NCI-H748 (cell line): ENCODE data around the gene GNG13.
A peak's percentile ranks its signal among the peaks of the same experiment; 100 is the strongest.

Experiments
- DNase-seq: peaks from one replicate; lab custom pipeline; 2025; ENCODE audit not compliant: unreplicated experiment; lab: John Stamatoyannopoulos, UW

The GNG13 gene

DNA sequence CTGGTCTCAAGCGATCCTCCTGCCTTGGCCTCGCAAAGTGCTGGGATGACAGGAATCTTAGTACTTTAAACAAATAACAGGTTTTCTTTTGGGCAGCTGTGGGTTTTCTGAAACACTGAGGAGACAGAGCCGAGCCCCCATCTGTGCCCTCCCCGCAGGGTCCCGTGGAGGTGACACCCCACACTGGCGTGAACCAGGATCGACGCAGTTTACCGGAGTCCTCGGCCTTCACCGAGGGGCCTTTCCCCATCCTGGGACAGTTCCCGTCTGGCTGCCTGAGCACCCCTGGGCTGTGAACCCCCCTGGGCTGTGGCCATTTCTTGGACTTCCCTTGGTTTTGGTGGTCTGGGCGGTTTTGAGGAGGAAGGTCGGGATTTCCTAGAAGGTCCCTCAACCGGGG lies 15.3 kb upstream of the GNG13 start:
- no peak for DNase-seq

DNA sequence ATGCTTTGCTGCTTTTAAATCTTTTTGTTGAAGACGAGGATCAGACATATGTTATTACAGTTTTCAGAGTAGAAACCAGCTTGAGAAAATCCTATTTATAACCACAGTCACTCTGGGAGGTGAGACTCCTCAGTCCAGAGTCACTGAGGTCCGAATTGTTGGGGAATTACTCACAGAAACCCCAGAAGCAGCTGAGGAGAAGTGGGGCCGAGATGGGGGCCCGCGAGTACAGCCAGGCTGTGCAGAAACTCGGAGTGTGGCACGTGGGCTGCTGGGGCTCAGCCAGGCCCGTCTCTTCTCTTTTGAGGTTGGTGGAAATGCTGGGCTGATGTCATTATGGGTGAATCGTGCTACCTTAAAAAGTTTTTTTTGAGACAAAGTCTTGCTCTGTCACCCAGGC lies 14.4 kb upstream of the GNG13 start:
- DNase-seq = no peak

DNA sequence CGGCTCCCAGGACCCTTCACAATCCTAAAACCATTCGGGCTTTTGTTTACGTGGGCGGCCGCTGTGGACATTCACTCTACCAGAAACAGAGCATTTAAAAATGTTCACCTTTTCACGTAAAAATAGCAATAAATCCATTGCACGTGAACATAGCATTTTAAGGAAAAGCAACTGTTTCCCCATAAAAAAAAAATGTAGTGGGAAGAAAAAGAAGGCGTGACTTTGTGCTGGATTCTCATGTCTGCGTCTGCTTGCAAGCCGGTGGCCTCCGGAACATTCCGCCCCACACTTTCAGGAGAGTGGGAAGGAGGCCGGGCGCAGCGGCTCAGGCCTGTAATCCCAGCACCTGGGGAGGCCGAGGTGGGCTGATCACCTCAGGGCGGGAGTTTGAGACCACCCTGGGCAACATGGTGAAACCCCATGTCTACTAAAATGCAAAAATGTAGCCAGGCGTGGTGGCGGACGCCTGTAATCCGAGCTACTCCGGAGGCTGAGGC lies 13.4 kb upstream of the GNG13 start:
- no peak for DNase-seq

GRCh38 chr16:813204-813915 lies 12.8 kb upstream of the GNG13 start:
- DNase-seq = peak; percentile 13

DNA sequence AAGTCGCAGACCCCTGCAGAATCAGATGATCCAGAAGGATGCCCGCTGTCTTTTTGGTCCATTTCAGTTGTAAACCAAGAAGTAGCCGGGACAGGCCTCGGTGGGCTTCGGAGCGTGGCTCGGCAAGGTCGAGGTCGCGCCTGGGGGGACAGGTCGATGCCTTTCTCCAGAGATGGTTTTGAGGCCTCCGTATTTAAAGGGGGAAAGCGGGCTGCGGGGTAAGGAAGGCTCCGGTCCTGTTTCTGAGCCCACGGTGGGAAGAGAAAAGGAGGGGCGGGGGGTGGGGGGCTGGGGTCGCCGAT lies 7.5 kb upstream of the GNG13 start:
- DNase-seq = no peak

DNA sequence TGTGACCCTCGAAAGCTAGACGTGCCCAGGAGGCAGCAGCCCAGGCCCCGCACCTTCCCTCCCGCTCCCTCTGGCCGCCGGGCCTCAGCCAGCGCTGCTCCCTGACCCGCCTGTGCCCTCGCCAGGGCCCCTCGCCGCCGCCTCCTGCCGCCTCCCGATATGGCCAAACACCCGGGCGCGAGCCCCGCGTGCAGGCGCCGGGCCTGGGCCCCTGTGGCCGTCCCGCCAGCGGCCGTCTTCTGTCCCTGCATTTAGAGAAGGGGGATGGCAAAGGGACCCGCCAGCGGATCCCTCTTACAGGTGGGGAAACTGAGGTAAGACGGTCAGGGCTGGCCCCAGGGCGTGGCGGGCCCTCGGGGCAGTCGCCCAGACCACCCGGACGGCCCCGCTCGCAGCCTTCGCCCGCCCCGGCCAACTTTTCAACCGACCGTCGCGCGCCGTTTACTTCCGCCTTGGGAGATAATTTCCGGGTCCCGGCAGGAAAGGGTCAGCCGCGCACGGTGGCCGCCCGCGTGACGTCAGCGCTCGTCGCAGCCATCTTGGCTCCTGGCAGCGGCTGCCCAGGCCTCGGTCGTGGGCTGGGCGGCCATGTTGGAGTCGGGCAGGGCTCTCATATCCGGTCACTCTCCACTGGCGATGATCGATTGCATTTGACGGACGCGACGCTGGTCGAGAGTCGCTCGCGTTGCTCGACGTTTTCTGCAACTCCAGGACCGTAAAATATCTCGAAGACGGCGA lies 7.0 kb upstream of the GNG13 start:
- DNase-seq = no peak

DNA sequence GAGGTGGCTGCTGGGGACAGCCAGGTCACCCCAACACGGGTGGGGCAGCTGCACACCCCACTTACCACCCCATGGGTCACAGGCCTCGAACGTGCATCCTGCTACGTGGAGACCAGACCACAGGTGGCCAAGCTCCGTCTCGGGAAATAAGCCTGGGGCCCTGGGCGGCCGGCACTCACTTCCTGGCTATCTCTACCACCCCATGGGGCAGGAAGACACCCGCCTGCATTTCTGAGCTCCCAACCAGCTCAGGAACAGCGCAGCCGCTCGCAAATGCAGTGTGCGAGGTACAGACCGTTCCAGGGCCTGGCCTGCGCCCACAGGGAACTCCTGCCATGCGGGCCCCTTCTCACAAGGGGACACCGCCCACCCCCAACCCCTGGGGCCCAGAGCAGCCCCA lies 4.9 kb upstream of the GNG13 start:
- no peak for DNase-seq

DNA sequence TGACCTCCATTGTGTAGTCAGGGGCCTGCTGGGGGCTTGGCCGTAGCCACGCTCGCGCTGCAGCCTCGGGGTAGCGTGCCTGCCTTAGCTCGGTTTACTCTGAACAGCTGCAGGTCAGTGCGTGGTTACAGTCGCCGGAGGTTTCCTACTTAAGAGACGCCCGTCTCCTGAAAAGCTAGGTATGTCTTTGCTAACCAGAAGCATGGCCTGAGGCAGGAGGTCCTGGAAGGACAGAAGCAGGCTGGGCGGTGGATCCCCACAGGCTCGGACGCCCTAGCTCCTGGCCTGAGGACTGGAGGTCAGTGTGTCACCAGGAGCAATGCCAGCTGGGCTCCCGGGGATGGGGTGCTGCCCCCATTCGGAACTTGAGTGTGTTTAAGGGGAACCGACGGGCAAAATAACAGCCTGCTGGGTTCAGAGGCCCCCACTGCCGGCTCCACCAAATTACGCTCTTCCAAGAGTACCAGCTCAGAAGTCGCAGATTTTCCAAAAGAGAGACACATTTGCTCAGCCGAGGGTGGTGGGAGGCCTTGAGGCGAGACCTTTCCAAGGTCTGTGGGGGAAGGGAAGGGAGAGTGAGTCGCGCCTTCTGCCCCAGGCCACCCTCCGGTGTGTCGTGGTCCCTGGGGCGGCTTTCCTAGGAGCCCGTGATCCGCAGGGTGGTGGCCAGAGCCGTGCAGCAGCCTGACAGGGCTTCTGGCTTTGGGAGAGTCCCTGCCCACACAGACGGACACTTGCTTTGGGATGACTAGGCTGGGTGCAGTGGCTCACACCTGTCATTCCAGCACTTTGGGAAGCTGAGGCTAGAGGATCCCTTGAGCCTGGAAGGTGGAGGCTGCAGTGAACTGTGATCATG lies 3.9 kb upstream of the GNG13 start:
- no peak for DNase-seq

- DNase-seq = no peak
Observed at GRCh38 chr16:803754-804080, 3.2 kb upstream of the GNG13 start.

GRCh38 chr16:802914-803753 lies 2.6 kb upstream of the GNG13 start:
- DNase-seq = no peak

GRCh38 chr16:802461-802860 lies 1.9 kb upstream of the GNG13 start:
- DNase-seq = no peak

GRCh38 chr16:801584-802363 lies 1.2 kb upstream of the GNG13 start:
- no peak for DNase-seq

GRCh38 chr16:800834-801511 lies 439 bp upstream of the GNG13 start:
- DNase-seq = no peak

- no peak for DNase-seq
Observed at GRCh38 chr16:799111-799947, 1.2 kb downstream of the GNG13 start.

- no peak for DNase-seq
Observed at GRCh38 chr16:798666-799065, 1.9 kb downstream of the GNG13 start.

DNA sequence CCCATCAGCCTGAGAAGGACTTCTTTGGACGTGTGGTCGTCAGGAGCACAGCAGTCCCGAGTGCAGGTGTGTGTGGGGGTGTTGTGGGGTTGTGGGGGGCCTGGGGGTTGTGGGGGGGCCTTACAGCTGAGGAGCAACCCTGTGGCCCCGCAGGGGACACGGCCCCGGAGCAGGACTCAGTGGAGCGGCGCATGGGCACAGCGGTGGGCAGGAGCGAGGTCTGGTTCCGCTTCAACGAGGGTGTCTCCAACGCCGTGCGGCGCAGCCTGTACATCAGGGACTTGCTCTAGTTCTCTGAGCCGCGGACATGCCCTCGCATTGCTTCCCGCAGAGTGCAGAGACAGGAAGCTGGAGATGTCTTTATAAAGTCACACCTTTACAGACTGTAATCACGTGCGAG lies 2.8 kb downstream of the GNG13 start:
- no peak for DNase-seq

- no peak for DNase-seq
Observed at GRCh38 chr16:797120-797420, 3.5 kb downstream of the GNG13 start.

- no peak for DNase-seq
Observed at GRCh38 chr16:796296-797119, 4.0 kb downstream of the GNG13 start.
